Breast epithelium (tissue), 4 donors: ENCODE measurements around the gene HABP2. TPM values are rescaled to one million over a fixed set of nuclear protein-coding genes. Genes with fewer than 3 reads are reported as not detected.

Source experiments
- DNase-seq, 2 donors: peaks; one replicate each; pipeline ENCODE4 v3.0.0-alpha.2; 2019; ENCODE audit warnings: low spot score in 2 of 2
- H3K27ac ChIP-seq, 2 donors: fragments of 200-600 bp; sonication (generic) in 1 of 2; one replicate each; pipeline ENCODE4 v1.5.1; 2016 to 2019; ENCODE audit warnings: mild to moderate bottlenecking in 1 of 2
- H3K27me3 ChIP-seq, 2 donors: fragments of 200-600 bp; sonication (generic) in 1 of 2; one replicate each; pipeline versions ENCODE4 v1.5.1 to v1.6.0; 2017 to 2019; ENCODE audit warnings: control low read depth in 1 of 2, mild to moderate bottlenecking in 1 of 2
- H3K36me3 ChIP-seq: fragments of 200-600 bp; one replicate; pipeline ENCODE4 v1.5.1; 2019
- H3K4me1 ChIP-seq, 2 donors: fragments of 200-600 bp; sonication (generic); one replicate each; pipeline ENCODE4 v1.5.1; 2016 to 2019; ENCODE audit warnings: control low read depth in 1 of 2
- H3K4me3 ChIP-seq, 3 donors: fragments of 200-600 bp; sonication (generic); 1 replicate in 2 of 3; 2 replicates in 1 of 3; pipeline ENCODE4 v1.5.1; 2016 to 2019; ENCODE audit warnings: mild to moderate bottlenecking in 3 of 3, moderate library complexity in 2 of 3
- H3K9me3 ChIP-seq, 2 donors: fragments of 200-600 bp; sonication (generic) in 1 of 2; one replicate each; pipeline ENCODE4 v1.5.1; 2016 to 2019; ENCODE audit warnings: control low read depth in 1 of 2
- POLR2A ChIP-seq: fragments of 450-650 bp; IDR thresholded peaks from one replicate; pipeline ENCODE4 v1.6.1; 2016; ENCODE audit warnings: antibody characterized with exemption, mild to moderate bottlenecking, moderate library complexity
- POLR2AphosphoS5 ChIP-seq, 3 donors: sonication (generic); formaldehyde crosslinking; IDR thresholded peaks; one replicate each; pipeline ENCODE4 v1.6.1; 2017; ENCODE audit warnings: antibody characterized with exemption in 3 of 3
- intact Hi-C: fragments of 100-400 bp; cut with DNase I; formaldehyde crosslinking; loops from one replicate; pipeline ENCODE4 v1.15.1; 2023; ENCODE audit warnings: low total_unique reads
- total RNA-seq, 3 donors: library from RNA; depleted of rRNA; stranded (reverse); fragments of >200 nt; gene quantifications; one replicate each; pipeline ENCODE4 v1.1.0, GENCODE V29; 2016
- TF ChIP-seq, protein P1 (sequence below), 3 donors: fragments of 450-650 bp; IDR thresholded peaks; one replicate each; pipeline ENCODE4 v1.5.1; 2016 to 2017; ENCODE audit warnings: antibody characterized with exemption in 3 of 3, mild to moderate bottlenecking in 3 of 3, moderate library complexity in 3 of 3

The HABP2 gene
- total RNA-seq, result under 1 TPM in 2 of 3 donors, not detected in 1; 0.29 to 0.66 TPM

DNA sequence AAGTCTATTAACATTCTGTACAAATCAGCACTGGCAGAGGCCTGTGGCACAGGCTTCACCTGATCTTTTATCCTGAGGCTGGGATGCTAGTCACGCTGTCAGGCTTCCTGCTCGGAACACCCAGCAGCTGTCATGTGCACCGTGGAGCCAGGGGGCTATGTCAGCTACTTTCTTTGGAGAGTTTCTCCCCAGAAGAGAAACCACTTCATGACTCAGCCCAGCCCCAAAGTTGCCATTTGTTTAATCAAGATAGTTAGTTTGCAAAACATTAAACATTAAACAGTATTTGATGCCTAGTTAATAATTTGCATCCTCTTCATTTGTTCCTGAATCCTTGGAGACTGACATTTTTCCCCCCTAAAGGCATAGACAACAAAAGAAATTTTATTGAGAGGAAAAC lies at the start of gene HABP2:
TSS of gene HABP2 (plus strand) at position 353 of the 400 bp plus-strand sequence. CDS start 69 bp downstream, outside the sequence.
- Histone ChIP-seq H3K27me3 (no peaks in the 10 kb centered on the region), H3K36me3 (no peaks in the 10 kb centered on the region), H3K27ac (peak within 1 kb of the TSS; percentile 62 to 70), H3K4me3 (no peak within 1 kb of the TSS), H3K4me1 (peaks cover 0 to 15% of the 10 kb centered on the region in 2 donors), H3K9me3 (no peaks in the 10 kb centered on the region)
- TF ChIP-seq, protein P1, sequence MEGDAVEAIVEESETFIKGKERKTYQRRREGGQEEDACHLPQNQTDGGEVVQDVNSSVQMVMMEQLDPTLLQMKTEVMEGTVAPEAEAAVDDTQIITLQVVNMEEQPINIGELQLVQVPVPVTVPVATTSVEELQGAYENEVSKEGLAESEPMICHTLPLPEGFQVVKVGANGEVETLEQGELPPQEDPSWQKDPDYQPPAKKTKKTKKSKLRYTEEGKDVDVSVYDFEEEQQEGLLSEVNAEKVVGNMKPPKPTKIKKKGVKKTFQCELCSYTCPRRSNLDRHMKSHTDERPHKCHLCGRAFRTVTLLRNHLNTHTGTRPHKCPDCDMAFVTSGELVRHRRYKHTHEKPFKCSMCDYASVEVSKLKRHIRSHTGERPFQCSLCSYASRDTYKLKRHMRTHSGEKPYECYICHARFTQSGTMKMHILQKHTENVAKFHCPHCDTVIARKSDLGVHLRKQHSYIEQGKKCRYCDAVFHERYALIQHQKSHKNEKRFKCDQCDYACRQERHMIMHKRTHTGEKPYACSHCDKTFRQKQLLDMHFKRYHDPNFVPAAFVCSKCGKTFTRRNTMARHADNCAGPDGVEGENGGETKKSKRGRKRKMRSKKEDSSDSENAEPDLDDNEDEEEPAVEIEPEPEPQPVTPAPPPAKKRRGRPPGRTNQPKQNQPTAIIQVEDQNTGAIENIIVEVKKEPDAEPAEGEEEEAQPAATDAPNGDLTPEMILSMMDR (IDR thresholded peaks at IDR 0.05), result no peak
- no peak for TF ChIP-seq POLR2A
- TF ChIP-seq POLR2AphosphoS5 (IDR thresholded peaks at IDR 0.05), result no peak
- no peak for DNase-seq
- intact Hi-C loops, result no loop called here

DNA sequence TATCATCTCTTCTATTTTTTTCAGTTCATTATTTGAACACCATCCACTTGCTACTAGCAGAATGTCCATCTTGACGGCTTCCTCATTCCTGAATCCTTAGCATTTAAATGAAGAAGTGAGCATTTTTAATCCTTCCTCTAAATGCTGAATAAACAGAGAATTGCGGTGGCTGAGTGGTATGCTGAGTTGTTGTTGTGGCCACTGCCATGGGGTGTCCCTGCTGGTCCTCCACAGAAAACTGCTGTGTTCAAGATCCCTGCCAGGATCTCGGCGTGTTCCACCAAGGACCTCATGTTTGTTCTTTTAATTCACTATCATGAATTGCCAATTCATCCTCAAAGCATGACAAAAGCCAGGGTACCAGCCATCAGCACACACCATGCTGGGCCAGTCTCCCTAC lies 48.9 kb upstream of the HABP2 start:
- Histone ChIP-seq H3K27ac (no peak overlapping the region), H3K4me3 (no peak overlapping the region), H3K4me1 (peaks cover 0 to 3% of the 10 kb centered on the region in 2 donors), H3K27me3 (no peaks in the 10 kb centered on the region), H3K36me3 (no peaks in the 10 kb centered on the region), H3K9me3 (no peaks in the 10 kb centered on the region)
- TF ChIP-seq, protein P1 (IDR thresholded peaks at IDR 0.05), result no peak
- TF ChIP-seq POLR2AphosphoS5 (IDR thresholded peaks at IDR 0.05), result no peak
- no peak for TF ChIP-seq POLR2A
- DNase-seq, result no peak
- intact Hi-C loops, result no loop called here

DNA sequence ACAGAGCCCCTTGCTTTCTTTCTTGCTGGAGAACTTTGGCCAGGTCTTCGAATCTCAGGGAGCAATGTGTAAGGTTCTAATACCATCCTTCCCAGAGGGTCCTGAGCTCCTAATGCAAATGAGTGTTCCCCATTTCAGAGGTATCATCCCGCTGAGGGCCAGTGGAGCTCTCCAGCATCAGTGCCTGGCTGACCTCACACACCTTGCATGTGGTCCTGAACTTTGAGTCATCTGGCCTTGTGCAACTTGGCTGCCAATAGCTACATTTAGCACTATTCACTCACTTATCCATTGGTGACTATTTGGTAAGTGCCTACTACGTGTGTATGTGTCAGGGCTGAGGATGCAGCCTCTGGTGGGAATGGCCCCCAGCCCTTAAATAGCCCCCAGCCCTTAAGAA lies 48.4 kb upstream of the HABP2 start:
- Histone ChIP-seq H3K36me3 (no peaks in the 10 kb centered on the region), H3K4me3 (no peak overlapping the region), H3K4me1 (no peaks in the 10 kb centered on the region), H3K9me3 (no peaks in the 10 kb centered on the region), H3K27ac (no peak overlapping the region), H3K27me3 (no peaks in the 10 kb centered on the region)
- TF ChIP-seq, protein P1 (IDR thresholded peaks at IDR 0.05), result no peak
- TF ChIP-seq POLR2AphosphoS5 (IDR thresholded peaks at IDR 0.05), result no peak
- TF ChIP-seq POLR2A, result no peak
- intact Hi-C loops, result no loop called here
- DNase-seq, result no peak

DNA sequence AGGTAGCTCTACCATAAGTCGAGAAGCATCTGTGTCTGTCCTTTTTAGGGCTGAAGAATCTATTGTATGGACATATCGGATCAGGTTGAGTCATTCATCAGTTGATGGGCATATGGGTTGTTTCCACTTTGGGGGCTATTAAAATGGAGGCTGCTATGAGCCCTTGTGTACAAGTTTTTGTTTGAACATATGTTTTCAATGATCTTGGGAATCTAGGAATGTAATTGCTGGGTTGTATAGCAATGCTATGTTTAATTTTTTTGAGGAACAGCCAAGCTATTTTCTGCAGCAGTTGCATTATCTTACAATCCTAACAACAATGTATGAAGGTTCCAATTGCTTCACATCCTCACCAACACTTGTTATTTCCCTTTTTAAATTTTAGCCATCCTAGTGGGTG lies 46.4 kb upstream of the HABP2 start:
- H3K4me3 ChIP-seq, result no peak overlapping the region
- TF ChIP-seq, protein P1 (IDR thresholded peaks at IDR 0.05), result no peak
- TF ChIP-seq POLR2A, result no peak
- no peak for TF ChIP-seq POLR2AphosphoS5 (IDR thresholded peaks at IDR 0.05)
- H3K9me3 ChIP-seq, result no peaks in the 10 kb centered on the region
- H3K4me1 ChIP-seq, result no peaks in the 10 kb centered on the region
- no peak for DNase-seq
- H3K36me3 ChIP-seq, result no peaks in the 10 kb centered on the region
- H3K27me3 ChIP-seq, result no peaks in the 10 kb centered on the region
- intact Hi-C loops, result no loop called here
- H3K27ac ChIP-seq, result no peak overlapping the region

DNA sequence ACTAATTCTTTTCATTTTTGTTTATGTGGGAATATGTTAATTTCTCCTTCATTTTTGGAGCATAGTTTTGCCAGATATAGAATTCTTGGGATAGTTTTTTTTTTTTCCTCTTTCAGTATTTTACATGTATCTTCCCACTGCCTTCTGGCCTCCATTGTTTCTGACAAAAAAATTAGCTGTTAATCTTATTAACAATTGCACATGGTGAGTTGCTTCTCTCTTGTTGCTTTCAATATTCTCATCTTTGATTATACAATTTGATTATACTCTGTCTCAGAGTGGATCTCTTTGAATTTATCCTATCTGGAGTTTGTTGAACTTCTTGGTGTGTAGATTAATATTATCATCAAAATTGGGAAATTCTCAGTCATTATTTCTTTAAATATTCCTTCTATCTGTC lies 41.4 kb upstream of the HABP2 start:
- DNase-seq, result no peak
- Histone ChIP-seq H3K4me3 (no peak overlapping the region), H3K9me3 (no peaks in the 10 kb centered on the region), H3K4me1 (no peaks in the 10 kb centered on the region), H3K27ac (no peak overlapping the region), H3K36me3 (no peaks in the 10 kb centered on the region), H3K27me3 (no peaks in the 10 kb centered on the region)
- TF ChIP-seq POLR2AphosphoS5 (IDR thresholded peaks at IDR 0.05), result no peak
- TF ChIP-seq, protein P1 (IDR thresholded peaks at IDR 0.05), result no peak
- no peak for TF ChIP-seq POLR2A
- intact Hi-C loops, result no loop called here
